NCI-H510A (cell line): ENCODE measurements around the gene DTX2.
A peak's percentile ranks its signal among the peaks of the same experiment; 100 is the strongest.
"Not testable (repeated sequence)": the region's sequence is repeated elsewhere in the genome, so short reads cannot be mapped to it uniquely, and the experiment has no call there.

Experiments
- DNase-seq: peaks from one replicate; lab custom pipeline; 2025; lab: John Stamatoyannopoulos, UW

Gene DTX2

GRCh38 chr7:76461464-76462101, at the start of gene DTX2:
DTX2 (plus strand) TSS chr7:76461709; CDS start chr7:76480510, 18,801 bp downstream.
- DNase-seq: not testable (repeated sequence)

GRCh38 chr7:76412249-76412648, 49.3 kb upstream of the DTX2 start:
- DNase-seq: no peak

GRCh38 chr7:76417654-76418310, 43.7 kb upstream of the DTX2 start:
- DNase-seq: not testable (repeated sequence)

- not testable (repeated sequence) for DNase-seq
Observed at GRCh38 chr7:76421097-76421496, 40.4 kb upstream of the DTX2 start.

- DNase-seq: no peak
Observed at GRCh38 chr7:76423666-76424412, 37.7 kb upstream of the DTX2 start.

GRCh38 chr7:76424413-76425111, 36.9 kb upstream of the DTX2 start, which contains the start of gene ZP3:
ZP3 (plus strand) TSS chr7:76424950; CDS start chr7:76424965, 15 bp downstream.
- peak; percentile 4 for DNase-seq

GRCh38 chr7:76425156-76425555, 36.4 kb upstream of the DTX2 start:
- DNase-seq: no peak

- DNase-seq: not testable (repeated sequence)
Observed at GRCh38 chr7:76425558-76425957, 36.0 kb upstream of the DTX2 start.

- DNase-seq: no peak
Observed at GRCh38 chr7:76426246-76426645, 35.3 kb upstream of the DTX2 start.

- no peak for DNase-seq
Observed at GRCh38 chr7:76427635-76428034, 33.9 kb upstream of the DTX2 start.

- no peak for DNase-seq
Observed at GRCh38 chr7:76428149-76428823, 33.2 kb upstream of the DTX2 start.

GRCh38 chr7:76428868-76429805, 32.4 kb upstream of the DTX2 start:
- no peak for DNase-seq

GRCh38 chr7:76430211-76430610, 31.3 kb upstream of the DTX2 start:
- no peak for DNase-seq

GRCh38 chr7:76430836-76431235, 30.7 kb upstream of the DTX2 start:
- no peak for DNase-seq

- DNase-seq: peak; percentile 9
Observed at GRCh38 chr7:76437873-76438272, 23.6 kb upstream of the DTX2 start.

- not testable (repeated sequence) for DNase-seq
Observed at GRCh38 chr7:76439120-76439888, 22.2 kb upstream of the DTX2 start.

- not testable (repeated sequence) for DNase-seq
Observed at GRCh38 chr7:76440404-76440803, 21.1 kb upstream of the DTX2 start.

GRCh38 chr7:76441792-76442191, 19.7 kb upstream of the DTX2 start:
- not testable (repeated sequence) for DNase-seq

- not testable (repeated sequence) for DNase-seq
Observed at GRCh38 chr7:76442664-76443446, 18.7 kb upstream of the DTX2 start.
